KMS-11 (cell line): ENCODE data around the gene AIF1.
A peak's percentile ranks its signal among the peaks of the same experiment; 100 is the strongest.

ENCODE experiments used
- H2AFZ ChIP-seq: fragments of 200-600 bp; sonication (generic); 2 replicates; pipeline ENCODE4 v1.6.1; 2016; ENCODE audit warnings: antibody characterized with exemption, mixed run types, low read depth
- H3K27ac ChIP-seq: fragments of 200-600 bp; sonication (generic); 2 replicates; pipeline ENCODE4 v1.6.1; 2016; ENCODE audit warnings: mild to moderate bottlenecking, mixed run types
- H3K27me3 ChIP-seq: fragments of 200-600 bp; sonication (generic); 2 replicates; pipeline ENCODE4 v1.6.1; 2017; ENCODE audit warnings: mild to moderate bottlenecking, low read depth, mixed run types, moderate library complexity; ENCODE audit not compliant: insufficient read depth
- H3K36me3 ChIP-seq: fragments of 200-600 bp; sonication (generic); 2 replicates; pipeline ENCODE4 v1.6.1; 2017; ENCODE audit warnings: mild to moderate bottlenecking, mixed run types; ENCODE audit not compliant: insufficient read depth
- H3K4me1 ChIP-seq: fragments of 200-600 bp; sonication (generic); 2 replicates; pipeline ENCODE4 v1.6.1; 2016; ENCODE audit warnings: mild to moderate bottlenecking, low read depth, mixed run types; ENCODE audit not compliant: poor library complexity, severe bottlenecking
- H3K4me2 ChIP-seq: fragments of 200-600 bp; sonication (generic); 2 replicates; pipeline ENCODE4 v1.7.0; 2016; ENCODE audit warnings: mild to moderate bottlenecking, mixed run types
- H3K4me3 ChIP-seq: fragments of 200-600 bp; sonication (generic); IDR thresholded peaks from 2 replicates; pipeline ENCODE4 v1.6.1; 2017; ENCODE audit warnings: low read depth, low read length, mixed read lengths; ENCODE audit not compliant: insufficient read depth
- H3K79me2 ChIP-seq: fragments of 200-600 bp; sonication (generic); 2 replicates; pipeline ENCODE4 v1.6.1; 2016; ENCODE audit warnings: low read depth, mixed run types; ENCODE audit not compliant: insufficient read depth
- H3K9ac ChIP-seq: fragments of 200-600 bp; sonication (generic); 2 replicates; pipeline ENCODE4 v1.6.1; 2016; ENCODE audit warnings: mild to moderate bottlenecking, mixed run types
- H4K20me1 ChIP-seq: fragments of 200-600 bp; sonication (generic); 2 replicates; pipeline ENCODE4 v1.6.1; 2016; ENCODE audit warnings: mild to moderate bottlenecking, mixed run types; ENCODE audit not compliant: insufficient read depth
- TF ChIP-seq, protein P1 (sequence below): fragments of 200-600 bp; sonication (generic); conservative IDR thresholded peaks from 2 replicates; pipeline ENCODE4 v1.6.1; 2017; ENCODE audit warnings: low read depth, mild to moderate bottlenecking, antibody characterized with exemption, low read length, moderate library complexity, mixed read lengths

Gene AIF1

DNA sequence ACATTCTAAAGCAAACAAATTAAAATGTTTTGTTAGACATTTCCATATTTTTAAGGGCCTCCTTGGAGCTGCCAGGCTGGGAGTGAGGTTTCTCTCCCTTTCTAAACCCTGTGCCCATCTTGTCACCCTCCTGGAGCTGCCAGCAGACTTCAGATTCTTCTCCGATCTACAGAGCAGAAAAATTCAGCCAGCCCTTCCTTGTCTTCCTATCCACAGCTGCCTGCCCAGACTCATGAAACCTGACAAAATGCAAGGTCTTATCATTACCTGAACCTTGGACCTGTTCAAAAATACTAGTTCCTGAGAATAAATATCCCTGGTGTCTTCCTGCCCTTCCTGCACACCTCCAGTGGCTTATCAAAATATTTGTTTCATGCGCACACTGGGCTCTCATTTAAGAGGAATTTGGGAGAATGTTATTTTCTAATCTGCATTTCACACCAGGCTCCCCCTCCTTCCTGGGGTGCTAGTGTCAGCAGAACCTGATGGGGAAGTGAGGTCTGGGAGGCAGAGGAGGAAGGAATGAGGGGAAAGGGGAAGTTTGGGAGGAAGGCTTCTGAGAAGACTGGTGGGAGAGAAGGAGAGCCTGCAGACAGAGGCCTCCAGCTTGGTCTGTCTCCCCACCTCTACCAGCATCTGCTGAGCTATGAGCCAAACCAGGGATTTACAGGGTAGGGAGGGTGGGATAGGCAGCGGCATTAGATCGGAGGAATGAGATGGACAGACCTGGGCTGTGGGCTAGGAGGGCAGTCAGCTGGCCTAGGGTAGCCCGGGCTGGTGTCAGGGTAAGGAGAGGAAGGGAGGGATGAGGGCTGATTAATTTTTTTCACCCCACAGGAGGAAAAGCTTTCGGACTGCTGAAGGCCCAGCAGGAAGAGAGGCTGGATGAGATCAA, at the start of gene AIF1:
AIF1 (plus strand) TSS at position 551 of the 895 bp plus-strand sequence; CDS start at position 647, 96 bp downstream.
- TF ChIP-seq, protein P1, sequence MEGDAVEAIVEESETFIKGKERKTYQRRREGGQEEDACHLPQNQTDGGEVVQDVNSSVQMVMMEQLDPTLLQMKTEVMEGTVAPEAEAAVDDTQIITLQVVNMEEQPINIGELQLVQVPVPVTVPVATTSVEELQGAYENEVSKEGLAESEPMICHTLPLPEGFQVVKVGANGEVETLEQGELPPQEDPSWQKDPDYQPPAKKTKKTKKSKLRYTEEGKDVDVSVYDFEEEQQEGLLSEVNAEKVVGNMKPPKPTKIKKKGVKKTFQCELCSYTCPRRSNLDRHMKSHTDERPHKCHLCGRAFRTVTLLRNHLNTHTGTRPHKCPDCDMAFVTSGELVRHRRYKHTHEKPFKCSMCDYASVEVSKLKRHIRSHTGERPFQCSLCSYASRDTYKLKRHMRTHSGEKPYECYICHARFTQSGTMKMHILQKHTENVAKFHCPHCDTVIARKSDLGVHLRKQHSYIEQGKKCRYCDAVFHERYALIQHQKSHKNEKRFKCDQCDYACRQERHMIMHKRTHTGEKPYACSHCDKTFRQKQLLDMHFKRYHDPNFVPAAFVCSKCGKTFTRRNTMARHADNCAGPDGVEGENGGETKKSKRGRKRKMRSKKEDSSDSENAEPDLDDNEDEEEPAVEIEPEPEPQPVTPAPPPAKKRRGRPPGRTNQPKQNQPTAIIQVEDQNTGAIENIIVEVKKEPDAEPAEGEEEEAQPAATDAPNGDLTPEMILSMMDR: no peak

DNA sequence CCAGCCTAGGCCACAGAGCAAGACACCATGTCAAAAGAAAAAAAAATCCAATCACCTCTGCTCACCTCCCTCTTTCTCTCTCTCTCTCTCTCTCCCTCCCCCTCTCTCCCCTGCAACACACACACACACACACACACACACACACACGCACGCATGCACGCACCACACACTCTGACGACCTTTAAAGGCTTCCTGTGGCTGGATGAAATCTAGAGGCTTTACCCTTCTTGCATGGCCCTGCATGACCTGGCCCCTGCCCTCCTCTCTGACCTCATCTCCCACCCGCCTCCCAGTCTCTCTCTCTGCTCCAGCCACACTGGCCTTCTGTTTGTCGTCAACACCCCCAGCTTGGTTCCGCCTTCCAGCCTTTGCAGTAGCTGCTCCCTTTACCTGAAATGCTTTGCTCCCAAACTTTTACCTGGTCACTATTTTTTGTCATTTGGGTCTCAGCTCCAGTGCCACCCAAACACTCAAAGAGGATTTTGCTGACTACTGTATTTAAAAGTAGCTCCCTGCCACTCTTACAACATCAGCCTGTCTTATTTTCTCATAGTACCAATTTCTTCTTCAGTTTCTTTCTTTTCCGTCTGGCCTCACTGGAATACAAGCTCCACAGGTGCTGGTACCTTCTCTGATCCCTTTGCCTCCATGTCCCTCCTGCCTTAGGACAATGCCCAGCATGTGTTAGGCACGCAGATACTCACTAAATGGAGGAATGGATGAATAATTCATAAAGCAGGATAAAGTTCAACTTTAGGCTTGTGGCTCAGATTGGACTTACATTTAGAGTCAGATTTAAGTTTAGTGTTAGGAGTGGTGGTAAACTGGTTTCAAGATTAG, 47.3 kb upstream of the AIF1 start:
- H3K27me3 ChIP-seq: peaks cover 45% of the 10 kb centered on the region
- no peak overlapping the region for H3K9ac ChIP-seq
- TF ChIP-seq, protein P1: no peak
- H2AFZ ChIP-seq: no peak overlapping the region
- H3K79me2 ChIP-seq: no peaks in the 10 kb centered on the region
- no peak overlapping the region for H3K4me3 ChIP-seq
- peak overlapping the region; percentile 69 for H3K4me2 ChIP-seq
- peak overlapping the region; percentile 21; the same call in 1 of the 2 replicates for H3K27ac ChIP-seq
- H3K36me3 ChIP-seq: no peaks in the 10 kb centered on the region
- H4K20me1 ChIP-seq: no peaks in the 10 kb centered on the region
- peaks cover 54% of the 10 kb centered on the region for H3K4me1 ChIP-seq

More for the DNA sequence above, at the start of gene AIF1:
- no peak within 1 kb of the TSS for H3K9ac ChIP-seq
- no peaks in the 10 kb centered on the region for H3K79me2 ChIP-seq
- H3K27me3 ChIP-seq: no peaks in the 10 kb centered on the region
- H3K27ac ChIP-seq: no peak within 1 kb of the TSS
- H3K36me3 ChIP-seq: no peaks in the 10 kb centered on the region
- H3K4me1 ChIP-seq: peaks cover 20% of the 10 kb centered on the region
- H2AFZ ChIP-seq: no peak within 1 kb of the TSS
- no peak within 1 kb of the TSS for H3K4me3 ChIP-seq
- no peaks in the 10 kb centered on the region for H4K20me1 ChIP-seq
- no peak within 1 kb of the TSS for H3K4me2 ChIP-seq

DNA sequence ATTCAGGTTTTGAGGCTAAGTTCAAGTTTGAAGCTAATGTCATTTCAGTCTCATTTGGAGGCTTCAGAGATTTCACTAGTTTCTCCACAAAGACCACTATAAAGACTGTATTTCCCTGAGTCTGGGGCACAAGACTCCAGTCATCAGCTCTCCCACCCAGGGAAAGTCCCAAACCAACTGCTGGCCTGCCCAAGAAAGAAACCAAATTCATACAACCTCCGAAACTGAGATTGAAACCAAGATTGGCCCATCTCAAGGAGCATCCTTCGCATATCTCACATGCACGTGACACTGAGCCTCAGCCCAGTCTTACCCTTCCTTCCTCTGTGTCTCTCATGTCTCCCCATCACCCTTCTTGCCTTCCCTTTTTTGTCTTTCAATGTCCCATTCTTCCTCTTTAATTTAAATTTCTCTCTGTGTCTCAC, 46.5 kb upstream of the AIF1 start:
- Histone ChIP-seq H3K27ac (peak overlapping the region; percentile 21; the same call in 1 of the 2 replicates), H3K27me3 (peaks cover 44% of the 10 kb centered on the region), H3K9ac (no peak overlapping the region), H3K4me3 (no peak overlapping the region), H2AFZ (no peak overlapping the region), H4K20me1 (no peaks in the 10 kb centered on the region), H3K4me1 (peaks cover 54% of the 10 kb centered on the region), H3K79me2 (no peaks in the 10 kb centered on the region), H3K4me2 (peak overlapping the region; percentile 86), H3K36me3 (no peaks in the 10 kb centered on the region)
- TF ChIP-seq, protein P1: no peak

DNA sequence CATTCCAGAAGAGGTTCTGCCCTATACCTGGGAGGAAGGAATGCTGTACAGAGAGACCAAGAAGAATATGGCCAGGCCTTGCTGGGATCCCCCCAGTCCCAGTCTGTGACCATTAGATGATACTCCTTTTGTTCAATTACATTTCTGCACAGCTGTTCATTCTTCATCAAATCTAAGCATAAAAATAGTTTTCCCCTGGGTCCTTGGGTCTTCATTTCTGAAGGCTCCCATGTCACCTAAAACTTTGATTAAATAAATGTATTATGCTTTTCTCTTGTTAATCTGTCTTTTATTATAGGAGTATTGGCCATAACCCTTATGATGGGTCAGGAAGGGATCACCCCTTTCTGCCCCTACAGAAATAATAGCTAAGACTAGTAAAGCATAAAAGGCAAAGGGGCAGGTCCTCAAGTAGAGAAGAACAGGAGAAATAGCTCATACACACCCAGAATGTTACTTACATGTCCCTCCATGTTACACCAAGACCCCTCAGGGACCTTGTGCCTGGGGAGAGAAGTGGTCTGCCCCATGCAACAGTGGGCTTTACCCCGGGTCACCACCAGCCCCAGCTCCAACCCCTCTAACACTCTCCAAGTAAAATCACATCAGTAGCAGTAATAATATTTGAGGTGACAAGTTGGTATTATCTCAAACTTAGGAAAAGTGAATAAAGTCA, 45.0 kb upstream of the AIF1 start:
- TF ChIP-seq, protein P1: no peak
- H3K27me3 ChIP-seq: peaks cover 53% of the 10 kb centered on the region
- no peaks in the 10 kb centered on the region for H4K20me1 ChIP-seq
- H3K4me1 ChIP-seq: peaks cover 54% of the 10 kb centered on the region
- no peak overlapping the region for H3K27ac ChIP-seq
- no peak overlapping the region for H3K9ac ChIP-seq
- no peak overlapping the region for H3K4me3 ChIP-seq
- H3K79me2 ChIP-seq: no peaks in the 10 kb centered on the region
- no peaks in the 10 kb centered on the region for H3K36me3 ChIP-seq
- no peak overlapping the region for H3K4me2 ChIP-seq
- H2AFZ ChIP-seq: no peak overlapping the region
